ENCODE data around the gene RGL3. TPM values are rescaled to one million over a fixed set of nuclear protein-coding genes. Genes with fewer than 3 reads are reported as not detected.

The RGL3 gene
- total and polyA plus RNA-seq, 8 donors = 22.3 to 170 (median 39.8) TPM

DNA sequence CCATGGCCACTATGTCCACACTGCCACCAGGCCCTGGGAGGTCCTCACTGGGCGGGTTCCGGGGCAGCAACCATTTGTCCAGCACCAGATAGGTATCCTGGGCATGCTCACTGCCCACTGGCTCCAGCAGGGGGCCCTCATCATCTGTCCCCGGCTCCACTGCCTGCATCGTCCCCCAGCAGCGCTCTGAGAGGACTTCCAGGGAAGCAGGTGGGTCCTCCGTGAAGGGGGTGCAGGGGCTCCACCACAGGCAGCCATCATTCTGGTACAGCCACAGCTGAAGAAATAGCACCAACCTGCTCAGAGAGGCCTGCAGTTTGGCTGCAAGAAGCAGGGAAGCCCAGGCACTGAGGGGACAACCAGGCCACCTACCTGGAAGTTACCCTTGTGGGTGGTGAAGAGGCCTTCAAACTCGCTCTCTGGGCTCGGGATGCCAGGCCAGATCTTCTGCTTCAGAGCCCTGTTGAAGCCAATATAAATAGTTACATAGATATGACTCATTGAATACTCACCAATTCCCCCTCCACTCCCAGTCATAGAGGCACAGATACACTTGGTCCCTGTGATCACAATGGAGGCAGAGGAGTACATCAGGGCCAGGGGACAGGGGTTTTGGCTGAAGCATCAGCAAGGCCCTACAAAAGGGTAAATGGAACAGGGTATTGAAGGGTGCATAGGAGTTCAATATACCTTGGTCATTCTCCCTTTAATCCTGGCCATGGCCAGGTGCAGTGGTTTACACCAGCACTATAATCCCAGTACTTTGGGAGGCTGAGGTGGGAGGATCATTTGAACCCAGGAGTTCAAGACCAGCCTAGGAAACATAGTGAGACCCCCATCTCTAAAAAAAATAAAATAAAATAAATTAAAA lies 40.6 kb downstream of the RGL3 start:
- intact Hi-C loops (cut with DNase I) = no loop called here
- ATAC-seq (no peak), DNase-seq (peak in 4 of 6 donors; percentile 35 to 69 (median 54)), FAIRE-seq (no peak)
- Histone ChIP-seq H3K4me3 (no peak overlapping the region), H3K36me3 (no peaks in the 10 kb centered on the region), H3K27ac (peak overlapping the region in 1 of 4 donors; percentile 37), H3K4me1 (peaks cover 4 to 33% (median 5%) of the 10 kb centered on the region in 3 donors), H3K9me3 (no peaks in the 10 kb centered on the region), H3K27me3 (no peaks in the 10 kb centered on the region)
- 50 to 54% methylated on average over 8 of the region's 8 CpGs for WGBS, 2 donors
- TF ChIP-seq, protein P1, sequence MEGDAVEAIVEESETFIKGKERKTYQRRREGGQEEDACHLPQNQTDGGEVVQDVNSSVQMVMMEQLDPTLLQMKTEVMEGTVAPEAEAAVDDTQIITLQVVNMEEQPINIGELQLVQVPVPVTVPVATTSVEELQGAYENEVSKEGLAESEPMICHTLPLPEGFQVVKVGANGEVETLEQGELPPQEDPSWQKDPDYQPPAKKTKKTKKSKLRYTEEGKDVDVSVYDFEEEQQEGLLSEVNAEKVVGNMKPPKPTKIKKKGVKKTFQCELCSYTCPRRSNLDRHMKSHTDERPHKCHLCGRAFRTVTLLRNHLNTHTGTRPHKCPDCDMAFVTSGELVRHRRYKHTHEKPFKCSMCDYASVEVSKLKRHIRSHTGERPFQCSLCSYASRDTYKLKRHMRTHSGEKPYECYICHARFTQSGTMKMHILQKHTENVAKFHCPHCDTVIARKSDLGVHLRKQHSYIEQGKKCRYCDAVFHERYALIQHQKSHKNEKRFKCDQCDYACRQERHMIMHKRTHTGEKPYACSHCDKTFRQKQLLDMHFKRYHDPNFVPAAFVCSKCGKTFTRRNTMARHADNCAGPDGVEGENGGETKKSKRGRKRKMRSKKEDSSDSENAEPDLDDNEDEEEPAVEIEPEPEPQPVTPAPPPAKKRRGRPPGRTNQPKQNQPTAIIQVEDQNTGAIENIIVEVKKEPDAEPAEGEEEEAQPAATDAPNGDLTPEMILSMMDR (IDR thresholded peaks at IDR 0.05) = peak in 3 of 4 donors; percentile 15 to 38 (median 37)

DNA sequence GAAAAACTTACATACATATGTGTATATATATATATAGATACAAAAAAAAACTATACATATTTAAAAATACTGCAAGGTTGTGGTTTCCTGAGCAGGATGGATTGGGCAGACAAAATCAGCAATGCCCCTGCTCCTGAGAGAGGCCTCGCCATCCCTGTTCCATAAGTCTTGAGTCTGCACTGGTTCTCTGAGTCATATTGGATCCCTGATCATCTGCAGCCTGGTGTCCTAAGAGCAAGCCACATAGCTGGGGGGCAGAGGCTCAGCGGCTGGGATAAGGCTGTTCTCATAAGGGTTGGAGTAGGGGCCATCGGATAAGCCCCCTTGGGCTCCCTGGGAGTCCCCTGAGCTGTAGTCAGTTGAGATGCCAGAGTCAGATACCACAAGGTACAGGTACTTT lies 41.4 kb downstream of the RGL3 start:
- Histone ChIP-seq H3K9me3 (no peaks in the 10 kb centered on the region), H3K27me3 (no peaks in the 10 kb centered on the region), H3K27ac (peak overlapping the region in 1 of 4 donors; percentile 12), H3K36me3 (no peaks in the 10 kb centered on the region), H3K4me3 (no peak overlapping the region), H3K4me1 (peaks cover 4 to 33% (median 5%) of the 10 kb centered on the region in 3 donors)
- FAIRE-seq (no peak), ATAC-seq (no peak), DNase-seq (no peak)
- 95% methylated on average over 3 of the region's 3 CpGs for WGBS, 2 donors
- intact Hi-C loops (cut with DNase I) = no loop called here
- TF ChIP-seq, protein P1 (IDR thresholded peaks at IDR 0.05) = no peak

DNA sequence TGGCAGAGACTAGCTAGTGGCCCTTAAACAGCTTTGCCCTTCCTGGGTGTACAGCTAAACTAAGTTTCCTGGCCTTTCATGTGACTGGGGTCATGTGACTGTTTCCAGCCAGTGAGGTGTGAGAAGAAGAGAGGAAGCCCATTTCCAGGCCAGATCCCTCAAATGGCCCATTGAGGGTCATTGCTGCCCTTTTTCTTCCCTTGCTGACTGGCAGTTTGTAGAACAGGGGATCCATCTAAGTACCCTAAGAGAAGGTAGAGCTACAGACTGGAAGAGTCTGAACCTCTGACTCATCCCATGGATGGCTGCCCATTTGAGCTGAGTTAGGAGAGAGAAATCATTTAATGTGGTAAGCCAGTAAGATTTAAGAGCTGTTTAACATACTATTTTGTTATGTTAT lies 41.9 kb downstream of the RGL3 start:
- Histone ChIP-seq H3K4me3 (no peak overlapping the region), H3K27me3 (no peaks in the 10 kb centered on the region), H3K9me3 (no peaks in the 10 kb centered on the region), H3K27ac (peak overlapping the region in 1 of 4 donors; percentile 22), H3K36me3 (no peaks in the 10 kb centered on the region), H3K4me1 (peaks cover 4 to 33% (median 5%) of the 10 kb centered on the region in 3 donors)
- no peak for DNase-seq
- intact Hi-C loops (cut with DNase I) = no loop called here
- TF ChIP-seq, protein P1 (IDR thresholded peaks at IDR 0.05) = no peak
- no peak for ATAC-seq
- FAIRE-seq = no peak

DNA sequence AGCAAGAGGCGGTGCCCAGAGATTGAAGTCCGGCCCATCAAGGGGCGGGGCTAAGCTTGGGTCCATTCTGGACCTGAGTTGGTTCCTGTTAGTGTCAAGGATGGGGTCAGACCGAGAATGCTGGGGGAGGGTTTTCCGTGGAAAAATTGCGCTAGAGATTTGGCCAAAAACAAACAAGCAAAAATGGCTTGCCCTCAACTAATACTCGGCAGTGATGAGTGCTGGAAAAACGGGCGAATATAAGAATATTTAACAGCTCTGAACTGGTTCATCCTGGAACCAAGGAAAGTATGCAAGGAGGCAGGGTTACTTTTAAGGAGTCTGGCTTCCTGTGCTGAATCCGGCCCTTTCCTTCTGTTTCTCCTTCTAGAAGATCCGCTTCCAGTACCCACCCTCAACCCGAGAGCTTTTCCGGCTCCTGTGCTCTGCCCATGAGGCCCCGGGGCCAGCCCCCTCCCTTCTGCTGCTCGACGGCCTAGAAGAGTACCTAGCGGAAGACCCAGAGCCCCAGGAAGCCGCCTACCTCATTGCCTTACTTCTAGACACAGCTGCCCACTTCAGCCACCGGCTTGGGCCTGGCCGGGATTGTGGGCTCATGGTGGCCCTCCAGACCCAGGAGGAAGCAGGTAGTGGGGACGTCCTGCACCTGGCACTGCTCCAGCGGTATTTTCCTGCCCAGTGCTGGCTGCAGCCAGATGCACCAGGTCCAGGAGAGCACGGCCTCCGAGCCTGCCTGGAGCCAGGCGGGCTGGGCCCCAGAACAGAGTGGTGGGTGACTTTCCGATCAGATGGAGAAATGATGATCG lies 43.8 kb downstream of the RGL3 start:
- TF ChIP-seq, protein P1 (IDR thresholded peaks at IDR 0.05) = no peak
- no peaks in the 10 kb centered on the region for H3K9me3 ChIP-seq

More for the DNA sequence above, 43.8 kb downstream of the RGL3 start:
- Histone ChIP-seq H3K4me3 (peak overlapping the region; percentile 5 to 51 (median 28)), H3K36me3 (no peaks in the 10 kb centered on the region), H3K27ac (peak overlapping the region; percentile 54 to 97 (median 69)), H3K4me1 (peaks cover 4 to 31% (median 5%) of the 10 kb centered on the region in 3 donors), H3K27me3 (no peaks in the 10 kb centered on the region)
- intact Hi-C loops (cut with DNase I) = no loop called here
- FAIRE-seq = no peak
- WGBS, 2 donors = 15 to 17% methylated on average over 27 of the region's 27 CpGs
- peak; percentile 37 to 85 (median 64) for DNase-seq
- peak in 2 of 4 donors; percentile 1 to 4 for ATAC-seq
